ENCODE results near the gene YTHDC1.
"Not testable (repeated sequence)": the region's sequence is repeated elsewhere in the genome, so short reads cannot be mapped to it uniquely, and the experiment has no call there.

Gene YTHDC1

GRCh38 chr4:68349649-68350360 is at the start of gene YTHDC1:
Gene YTHDC1 (minus strand): TSS chr4:68350090. CDS start chr4:68349753, 337 bp downstream.
- DNase-seq (ENCODE audit: extremely low spot score, insufficient read length, low read depth): peak; percentile 90
- peak; percentile 99 for FAIRE-seq

GRCh38 chr4:68399306-68399705 is 49.4 kb upstream of the YTHDC1 start:
- FAIRE-seq (no peak), DNase-seq (ENCODE audit: extremely low spot score, insufficient read length, low read depth) (no peak)

- DNase-seq (ENCODE audit: extremely low spot score, insufficient read length, low read depth): no peak
- no peak for FAIRE-seq
Observed at GRCh38 chr4:68396756-68397155, 46.9 kb upstream of the YTHDC1 start.

GRCh38 chr4:68391436-68391835 is 41.5 kb upstream of the YTHDC1 start:
- no peak for FAIRE-seq
- DNase-seq (ENCODE audit: extremely low spot score, insufficient read length, low read depth): no peak

GRCh38 chr4:68390205-68390935 is 40.5 kb upstream of the YTHDC1 start:
- DNase-seq (ENCODE audit: extremely low spot score, insufficient read length, low read depth) (no peak), FAIRE-seq (no peak)

- not testable (repeated sequence) for FAIRE-seq
Observed at GRCh38 chr4:68389386-68389913, 39.6 kb upstream of the YTHDC1 start.

GRCh38 chr4:68388347-68388865 is 38.5 kb upstream of the YTHDC1 start:
- DNase-seq (ENCODE audit: extremely low spot score, insufficient read length, low read depth): no peak
- FAIRE-seq: no peak

More at GRCh38 chr4:68389386-68389913, 39.6 kb upstream of the YTHDC1 start:
- DNase-seq (ENCODE audit: extremely low spot score, insufficient read length, low read depth): not testable (repeated sequence)

- DNase-seq (ENCODE audit: extremely low spot score, insufficient read length, low read depth) (no peak), FAIRE-seq (no peak)
Observed at GRCh38 chr4:68385267-68385666, 35.4 kb upstream of the YTHDC1 start.

GRCh38 chr4:68383115-68383514 is 33.2 kb upstream of the YTHDC1 start:
- DNase-seq (ENCODE audit: extremely low spot score, insufficient read length, low read depth): no peak
- FAIRE-seq: no peak

GRCh38 chr4:68378226-68378625 is 28.3 kb upstream of the YTHDC1 start:
- FAIRE-seq: no peak
- DNase-seq (ENCODE audit: extremely low spot score, insufficient read length, low read depth): no peak

GRCh38 chr4:68375667-68376559 is 26.0 kb upstream of the YTHDC1 start:
- DNase-seq (ENCODE audit: extremely low spot score, insufficient read length, low read depth) (peak; percentile 26), FAIRE-seq (peak; percentile 73)

GRCh38 chr4:68373513-68373912 is 23.6 kb upstream of the YTHDC1 start:
- FAIRE-seq (peak; percentile 53), DNase-seq (ENCODE audit: extremely low spot score, insufficient read length, low read depth) (no peak)

- DNase-seq (ENCODE audit: extremely low spot score, insufficient read length, low read depth) (no peak), FAIRE-seq (no peak)
Observed at GRCh38 chr4:68372588-68372987, 22.7 kb upstream of the YTHDC1 start.

GRCh38 chr4:68369142-68369805 is 19.4 kb upstream of the YTHDC1 start:
- no peak for FAIRE-seq
- no peak for DNase-seq (ENCODE audit: extremely low spot score, insufficient read length, low read depth)

GRCh38 chr4:68368691-68369131 is 18.8 kb upstream of the YTHDC1 start:
- FAIRE-seq: no peak
- DNase-seq (ENCODE audit: extremely low spot score, insufficient read length, low read depth): no peak

GRCh38 chr4:68367835-68368234 is 17.9 kb upstream of the YTHDC1 start:
- DNase-seq (ENCODE audit: extremely low spot score, insufficient read length, low read depth) (no peak), FAIRE-seq (no peak)

GRCh38 chr4:68366600-68366999 is 16.7 kb upstream of the YTHDC1 start:
- no peak for DNase-seq (ENCODE audit: extremely low spot score, insufficient read length, low read depth)
- no peak for FAIRE-seq

GRCh38 chr4:68365068-68365467 is 15.2 kb upstream of the YTHDC1 start:
- no peak for DNase-seq (ENCODE audit: extremely low spot score, insufficient read length, low read depth)
- FAIRE-seq: no peak

GRCh38 chr4:68361146-68361589 is 11.3 kb upstream of the YTHDC1 start:
- DNase-seq (ENCODE audit: extremely low spot score, insufficient read length, low read depth): no peak
- FAIRE-seq: peak; percentile 21
